BJ (cell line): Measurements from ENCODE around the gene PGAM1. TPM values are rescaled to one million over a fixed set of nuclear protein-coding genes. Genes with fewer than 3 reads are reported as not detected.

Experiments used
- CTCF ChIA-PET: fragments of 350-600 bp; formaldehyde crosslinking; extraction: SDS; loops from one replicate; lab custom pipeline; 2021; ENCODE audit warnings: antibody characterized with exemption, inconsistent platforms; lab: Yijun Ruan, JAX
- POLR2A ChIA-PET: fragments of 300-600 bp; sonication (Branson Sonifier 250); formaldehyde crosslinking; extraction: SDS; loops from one replicate; lab custom pipeline; 2021; ENCODE audit warnings: antibody characterized with exemption; lab: Charles Lee
- DNase-seq: peaks from one replicate; pipeline ENCODE4 v3.0.0-alpha.2; 2011; ENCODE audit warnings: low read depth
- H3K27me3 ChIP-seq: 2 replicates; pipeline ENCODE4 v1.6.0; 2011; ENCODE audit warnings: low read length; ENCODE audit not compliant: control insufficient read depth, insufficient read depth
- H3K36me3 ChIP-seq: 2 replicates; pipeline ENCODE4 v1.5.1; 2011; ENCODE audit warnings: low read length; ENCODE audit not compliant: control insufficient read depth, insufficient read depth
- H3K4me3 ChIP-seq: 2 replicates; pipeline ENCODE4 v1.5.1; 2011; ENCODE audit warnings: low read depth, mild to moderate bottlenecking, control low read depth, low read length
- CTCF ChIP-seq: IDR thresholded peaks from 2 replicates; pipeline ENCODE4 v1.5.1; 2011; ENCODE audit warnings: low read depth, mild to moderate bottlenecking, control low read depth, inconsistent platforms, low read length, moderate library complexity; ENCODE audit not compliant: insufficient read depth
- polyA plus RNA-seq: library from polyadenylated mRNA; depleted of rRNA; stranded (reverse); fragments of >200 nt; gene quantifications from 2 replicates; pipeline ENCODE4 v1.2.3, GENCODE V29; 2011

PGAM1 gene
- polyA plus RNA-seq, 1 experiment, result 710 TPM

- no peak for TF ChIP-seq CTCF
- Histone ChIP-seq H3K4me3 (no peak overlapping the region), H3K36me3 (peaks cover 25% of the 10 kb centered on the region), H3K27me3 (no peaks in the 10 kb centered on the region)
- CTCF ChIA-PET, result no interaction called here
- no peak for DNase-seq
- POLR2A ChIA-PET, result no interaction called here
Measured at GRCh38 chr10:97390091-97390490, 35.9 kb upstream of the PGAM1 start.

GRCh38 chr10:97393034-97393573 lies 32.9 kb upstream of the PGAM1 start:
- no peak for DNase-seq
- Histone ChIP-seq H3K27me3 (no peaks in the 10 kb centered on the region), H3K4me3 (no peak overlapping the region), H3K36me3 (peaks cover 21% of the 10 kb centered on the region)
- CTCF ChIA-PET, result interaction anchor here (0.5 kb wide), 1 partner anchor 196 kb away, joined by 4 read pairs; no protein-coding TSS in a partner anchor
- POLR2A ChIA-PET, result no interaction called here
- TF ChIP-seq CTCF, result no peak

GRCh38 chr10:97396056-97396455 lies 29.9 kb upstream of the PGAM1 start:
- no peak for DNase-seq
- ChIA-PET POLR2A (no interaction called here), CTCF (no interaction called here)
- Histone ChIP-seq H3K4me3 (no peak overlapping the region), H3K36me3 (peaks cover 3% of the 10 kb centered on the region), H3K27me3 (no peaks in the 10 kb centered on the region)
- no peak for TF ChIP-seq CTCF

- no peak for DNase-seq
- ChIA-PET CTCF (interaction anchor here (0.7 to 2.3 kb wide), 4 partner anchors 9 to 154 kb away, joined by 3 to 10 read pairs (median 4); no protein-coding TSS in a partner anchor), POLR2A (no interaction called here)
- peak overlapping the region; percentile 91 for H3K4me3 ChIP-seq
- H3K27me3 ChIP-seq, result no peaks in the 10 kb centered on the region
- H3K36me3 ChIP-seq, result peaks cover 2% of the 10 kb centered on the region; the same call in 1 of the 2 replicates
- TF ChIP-seq CTCF, result no peak
Measured at GRCh38 chr10:97399843-97400545, 26.0 kb upstream of the PGAM1 start.

GRCh38 chr10:97400665-97401454 lies 25.1 kb upstream of the PGAM1 start, which contains the start of gene RRP12:
TSS of gene RRP12 (minus strand) at chr10:97401340. CDS start at chr10:97401231, 109 bp downstream.
- no peaks in the 10 kb centered on the region for H3K27me3 ChIP-seq
- POLR2A ChIA-PET, result no interaction called here
- peak; percentile 23; the same call in 1 of the 2 replicates for TF ChIP-seq CTCF
- CTCF ChIA-PET, result interaction anchor here (0.7 to 2.3 kb wide), 4 partner anchors 23 to 172 kb away, joined by 3 to 10 read pairs (median 4); partner anchors contain the start of gene ANKRD2
- peak; percentile 91 for DNase-seq
- peak within 1 kb of the TSS; percentile 91 for H3K4me3 ChIP-seq
- H3K36me3 ChIP-seq, result no peaks in the 10 kb centered on the region
